ENCODE results near the gene SAP25.

DNA sequence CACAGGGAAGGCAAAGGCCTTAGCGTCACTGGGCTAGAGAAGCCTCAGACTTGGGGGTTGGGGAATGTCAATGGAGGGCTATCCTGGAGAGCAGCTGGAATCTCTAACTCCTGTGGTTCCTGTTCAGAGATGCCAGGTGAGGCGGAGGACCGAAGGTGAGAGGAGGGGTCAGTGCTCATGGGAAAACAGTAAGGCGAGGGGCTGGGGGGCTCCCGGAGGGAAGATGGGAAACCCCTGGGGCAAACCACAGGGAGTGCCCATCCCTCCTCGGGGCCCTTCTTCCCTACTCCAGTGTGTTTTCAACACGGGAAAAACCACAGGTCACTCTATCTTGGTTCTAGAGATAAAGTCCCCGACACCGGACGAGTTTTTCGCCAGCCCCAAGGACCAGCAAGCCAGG, 8.9 kb upstream of the SAP25 start:
- no peak for TF ChIP-seq CTCF (IDR thresholded peaks at IDR 0.05)
- TF ChIP-seq EZH2 (IDR thresholded peaks at IDR 0.05; ENCODE audit: borderline replicate concordance, insufficient read depth, low read depth, low read length, poor library complexity, severe bottlenecking) = no peak
